HepG2 (cell line): ENCODE data around the gene MORF4L1. TPM values are rescaled to one million over a fixed set of nuclear protein-coding genes. Genes with fewer than 3 reads are reported as not detected.

Source experiments
- CC2D1A ChIP-seq: sonication (generic); formaldehyde crosslinking; IDR thresholded peaks from 2 replicates; pipeline ENCODE4 v1.8.1; 2023; ENCODE audit warnings: mild to moderate bottlenecking, missing genetic modification reagents
- ETS1 ChIP-seq: sonication (generic); formaldehyde crosslinking; IDR thresholded peaks from 2 replicates; pipeline ENCODE4 v1.4.0; 2020; ENCODE audit warnings: missing genetic modification reagents
- ETV6 ChIP-seq: sonication (generic); formaldehyde crosslinking; conservative IDR thresholded peaks from 2 replicates; pipeline ENCODE4 v1.4.0; 2020; ENCODE audit warnings: missing genetic modification reagents
- HOMEZ ChIP-seq: IDR thresholded peaks from 2 replicates; pipeline ENCODE4 v1.6.1; 2016; ENCODE audit warnings: low read depth
- JARID2 ChIP-seq: sonication (generic); formaldehyde crosslinking; IDR thresholded peaks from 2 replicates; pipeline ENCODE4 v1.8.1; 2023; ENCODE audit warnings: missing genetic modification reagents, inconsistent platforms; ENCODE audit not compliant: insufficient replicate concordance
- MYNN ChIP-seq: sonication (generic); formaldehyde crosslinking; IDR thresholded peaks from 2 replicates; pipeline ENCODE4 v1.4.0; 2020; ENCODE audit warnings: mild to moderate bottlenecking, low read depth, missing genetic modification reagents
- NCOA2 ChIP-seq: sonication (generic); formaldehyde crosslinking; IDR thresholded peaks from 2 replicates; pipeline ENCODE4 v1.8.0; 2022; ENCODE audit warnings: inconsistent platforms
- SAFB2 ChIP-seq: sonication (generic); formaldehyde crosslinking; IDR thresholded peaks from 2 replicates; pipeline ENCODE4 v1.5.1; 2020; ENCODE audit warnings: missing genetic modification reagents, low read depth, mild to moderate bottlenecking, borderline replicate concordance
- SRSF1 ChIP-seq: fragments of 200-400 bp; formaldehyde crosslinking; optimal IDR thresholded peaks from 2 replicates; pipeline ENCODE3; 2017; ENCODE audit warnings: mild to moderate bottlenecking, low read depth, low read length, moderate library complexity
- ZBTB33 ChIP-seq: sonication (generic); formaldehyde crosslinking; IDR thresholded peaks from 2 replicates; pipeline ENCODE4 v1.4.0; 2020; ENCODE audit warnings: missing genetic modification reagents
- ZEB1 ChIP-seq: IDR thresholded peaks from 2 replicates; pipeline ENCODE4 v1.6.1; 2012; ENCODE audit warnings: mild to moderate bottlenecking, low read depth, inconsistent platforms; ENCODE audit not compliant: insufficient replicate concordance
- ZFAT ChIP-seq: sonication (generic); formaldehyde crosslinking; conservative IDR thresholded peaks from 2 replicates; pipeline ENCODE4 v1.8.1; 2023; ENCODE audit warnings: missing genetic modification reagents, inconsistent platforms
- ZMAT3 ChIP-seq: sonication (generic); formaldehyde crosslinking; conservative IDR thresholded peaks from 2 replicates; pipeline ENCODE4 v1.7.0; 2021; ENCODE audit warnings: missing genetic modification reagents
- ZNF124 ChIP-seq: sonication (generic); formaldehyde crosslinking; IDR thresholded peaks from 2 replicates; pipeline ENCODE4 v1.4.0; 2020; ENCODE audit warnings: missing genetic modification reagents
- ZNF142 ChIP-seq: sonication (generic); formaldehyde crosslinking; IDR thresholded peaks from 2 replicates; pipeline ENCODE4 v1.4.0; 2020; ENCODE audit warnings: missing genetic modification reagents
- ZNF496 ChIP-seq: sonication (generic); formaldehyde crosslinking; IDR thresholded peaks from 2 replicates; pipeline ENCODE4 v1.8.1; 2023; ENCODE audit warnings: mild to moderate bottlenecking, moderate library complexity, missing genetic modification reagents; ENCODE audit not compliant: insufficient replicate concordance
- ZNF550 ChIP-seq: sonication (generic); formaldehyde crosslinking; IDR thresholded peaks from 2 replicates; pipeline ENCODE4 v1.4.0; 2020; ENCODE audit warnings: mild to moderate bottlenecking, missing genetic modification reagents, borderline replicate concordance
- ZNF709 ChIP-seq: sonication (generic); formaldehyde crosslinking; IDR thresholded peaks from 2 replicates; pipeline ENCODE4 v1.5.0; 2020; ENCODE audit warnings: mild to moderate bottlenecking, missing genetic modification reagents
- polyA plus RNA-seq, 8 experiments: library from polyadenylated mRNA; depleted of rRNA in 3 of 8; stranded (reverse) in 7 of 8; unstranded in 1 of 8; fragments of >200 nt; fragmentation: Illumina TruSeq in 4 of 8; extraction: Trizol in 4 of 8; gene quantifications; 2 replicates each; pipeline versions ENCODE4 v1.2.1 to v1.2.3, GENCODE V29; 2011 to 2016; ENCODE audit warnings: low read depth in 4 of 8, missing spikeins in 1 of 8, mixed read lengths in 1 of 8; ENCODE audit not compliant: insufficient read depth in 1 of 8
- total RNA-seq, 5 experiments: library from RNA; depleted of rRNA; stranded (reverse); fragments of >200 nt; fragmentation: Illumina TruSeq; extraction: Trizol; gene quantifications; 2 replicates each; pipeline ENCODE4 v1.2.3, GENCODE V29; 2016; ENCODE audit warnings: low read depth in 1 of 5

The MORF4L1 gene
- total and polyA plus RNA-seq, 2 of the 13 experiments (the other 11 are each of a cell fraction or from before 2014, with no cell fraction given): 218 to 219 TPM

- TF ChIP-seq ZNF142 (CRISPR knock-in tag) (no peak), ETV6 (CRISPR knock-in tag) (no peak), HOMEZ (CRISPR knock-in tag) (no peak), ZMAT3 (CRISPR knock-in tag) (0 out of 2 replicates have a peak, but pooled peaks have one; percentile 57), MYNN (no peak; the same call in 1 of the 2 replicates), ZBTB33 (CRISPR knock-in tag) (no peak), ZNF550 (CRISPR knock-in tag) (no peak), CC2D1A (CRISPR knock-in tag) (no peak), SRSF1 (no peak), ZFAT (no peak), ETS1 (CRISPR knock-in tag) (0 out of 2 replicates have a peak, but pooled peaks have one; percentile 55), ZEB1 (no peak), ZNF124 (CRISPR knock-in tag) (no peak), JARID2 (CRISPR knock-in tag) (peak; percentile 23), NCOA2 (CRISPR knock-in tag) (no peak), ZNF496 (CRISPR knock-in tag) (no peak), ZNF709 (peak; percentile 82; the same call in 1 of the 2 replicates), SAFB2 (no peak; the same call in 1 of the 2 replicates)
These were observed 72.1 kb downstream of the MORF4L1 start, which contains the start of gene CTSH (continued) for GRCh38 chr15:78944669-78945407.
